Inflammatory macrophage treated with lipopolysaccharide for 4 hours (primary cell): ENCODE data around the gene ZYG11B.
"Not testable (repeated sequence)": the region's sequence is repeated elsewhere in the genome, so short reads cannot be mapped to it uniquely, and the experiment has no call there.

Experiments
- DNase-seq: peaks from one replicate; pipeline ENCODE4 v3.0.0-alpha.2; 2020

The ZYG11B gene

DNA sequence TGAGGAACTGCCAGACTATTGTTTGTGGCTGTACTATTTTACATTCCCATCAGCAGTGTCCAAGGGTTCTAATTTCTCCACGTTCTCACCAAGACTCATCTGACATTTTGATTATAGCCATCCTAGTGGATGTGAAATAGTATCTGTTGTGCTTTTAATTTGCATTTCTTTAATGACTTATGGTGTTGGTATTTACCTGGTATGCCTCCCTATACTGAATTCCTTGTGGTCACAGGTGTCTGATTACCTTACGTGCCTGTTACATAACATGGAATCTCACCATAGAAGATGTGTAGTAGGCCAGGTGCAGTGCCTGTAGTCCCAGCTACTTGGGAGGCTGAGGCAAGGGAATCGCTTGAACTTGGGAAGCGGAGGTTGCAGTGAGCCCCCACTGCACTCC lies 129.8 kb downstream of the ZYG11B start:
- DNase-seq = no peak

DNA sequence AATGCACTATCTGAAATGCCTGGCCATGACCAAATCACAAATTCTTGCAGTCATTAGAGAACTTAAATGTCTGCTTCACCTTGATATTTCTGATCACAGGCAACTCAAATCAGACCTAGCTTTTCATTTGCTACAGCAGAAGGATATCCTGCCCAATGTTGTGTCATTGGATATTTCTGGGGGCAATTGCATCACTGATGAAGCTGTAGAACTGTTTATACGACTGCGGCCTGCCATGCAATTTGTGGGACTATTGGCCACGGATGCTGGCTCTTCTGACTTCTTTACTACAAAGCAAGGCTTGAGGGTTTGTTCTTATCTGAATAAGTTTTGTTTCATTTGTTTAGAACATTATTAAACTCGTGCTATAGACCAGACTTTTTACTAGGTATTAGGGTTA lies 131.2 kb downstream of the ZYG11B start:
- DNase-seq = no peak

DNA sequence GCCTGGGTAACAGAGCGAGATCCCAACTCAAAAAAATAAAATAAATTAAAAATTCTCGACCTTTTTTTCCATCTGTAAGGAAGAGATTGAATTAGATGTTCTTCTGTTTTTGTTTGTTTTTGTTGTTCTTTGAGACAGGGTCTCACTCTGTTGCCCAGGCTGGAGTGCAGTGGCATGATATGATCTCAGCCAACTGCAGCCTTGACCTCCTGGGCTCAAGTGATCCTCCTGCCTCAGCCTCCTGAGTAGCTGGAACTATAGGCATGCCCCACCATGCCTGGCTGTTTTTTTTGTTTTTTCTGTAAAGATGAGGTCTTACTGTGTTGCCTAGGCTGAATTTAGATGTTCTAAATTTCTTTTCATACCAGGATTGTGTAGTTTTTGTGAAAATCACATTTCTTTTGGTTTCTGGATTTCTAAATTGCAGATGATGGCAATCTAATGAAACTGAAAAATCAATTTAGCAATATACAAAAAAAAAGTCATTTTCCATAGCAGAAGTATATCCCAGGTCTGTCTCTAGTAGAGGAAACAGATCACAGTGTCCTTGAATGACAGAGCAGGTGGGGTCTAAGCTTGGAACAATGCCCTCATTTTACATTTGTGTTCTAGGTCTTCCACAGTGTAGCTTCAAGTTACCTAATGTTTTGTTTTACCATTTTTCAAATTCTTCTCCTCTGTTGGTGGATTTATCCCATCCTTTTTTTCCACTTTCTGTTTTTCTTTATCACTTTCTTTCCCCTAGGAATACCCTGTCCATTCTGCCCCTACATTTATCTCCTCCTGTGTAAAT lies 136.6 kb downstream of the ZYG11B start:
- DNase-seq = no peak

DNA sequence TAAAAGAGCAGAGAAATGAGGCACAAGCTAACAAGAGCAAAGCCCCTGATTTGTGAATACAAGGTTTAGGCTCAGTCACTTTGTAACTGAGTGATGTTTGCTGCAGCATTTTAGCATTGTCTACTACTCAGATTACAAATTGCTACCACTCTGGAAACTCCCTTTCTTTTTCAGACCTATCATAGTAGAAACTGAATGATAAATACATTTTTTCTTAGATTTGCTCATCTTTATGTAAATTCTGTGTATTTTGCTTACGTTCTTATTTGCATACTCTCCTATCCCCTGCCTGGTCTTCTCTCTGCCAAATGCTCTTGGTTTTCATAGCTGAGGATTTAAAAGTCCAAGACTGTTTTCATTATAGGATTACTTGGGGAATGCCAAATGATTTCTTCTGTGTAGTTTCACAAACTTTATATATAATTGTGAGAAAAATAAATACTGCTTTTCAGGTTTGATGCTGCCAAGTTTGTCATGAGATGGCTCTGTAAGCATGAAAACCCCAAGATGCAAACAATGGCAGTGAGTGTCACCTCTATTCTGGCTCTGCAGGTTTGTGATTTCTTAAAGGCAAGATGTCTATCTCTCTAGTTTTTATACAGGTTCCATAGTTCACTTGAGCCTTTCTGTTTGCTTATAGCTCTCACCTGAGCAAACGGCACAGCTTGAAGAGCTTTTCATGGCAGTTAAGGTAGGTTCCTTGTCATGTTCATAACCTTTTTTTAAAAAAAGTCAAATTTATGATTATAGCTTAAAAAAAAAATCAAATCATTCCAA lies 141.0 kb downstream of the ZYG11B start:
- peak; percentile 9 for DNase-seq

DNA sequence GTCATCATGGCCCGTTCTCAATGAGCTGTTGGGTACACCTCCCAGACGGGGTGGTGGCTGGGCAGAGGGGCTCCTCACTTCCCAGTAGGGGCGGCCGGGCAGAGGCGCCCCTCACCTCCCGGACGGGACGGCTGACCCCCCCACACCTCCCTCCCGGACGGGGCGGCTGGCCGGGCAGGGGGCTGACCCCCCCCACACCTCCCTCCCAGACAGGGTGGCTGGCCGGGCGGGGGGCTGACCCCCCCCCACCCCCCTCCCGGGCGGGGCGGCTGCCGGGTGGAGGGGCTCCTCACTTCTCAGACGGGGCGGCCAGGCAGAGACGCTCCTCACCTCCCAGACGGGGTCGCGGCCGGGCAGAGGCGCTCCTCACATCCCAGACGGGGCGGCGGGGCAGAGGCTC lies 143.5 kb downstream of the ZYG11B start:
- DNase-seq = not testable (repeated sequence)

DNA sequence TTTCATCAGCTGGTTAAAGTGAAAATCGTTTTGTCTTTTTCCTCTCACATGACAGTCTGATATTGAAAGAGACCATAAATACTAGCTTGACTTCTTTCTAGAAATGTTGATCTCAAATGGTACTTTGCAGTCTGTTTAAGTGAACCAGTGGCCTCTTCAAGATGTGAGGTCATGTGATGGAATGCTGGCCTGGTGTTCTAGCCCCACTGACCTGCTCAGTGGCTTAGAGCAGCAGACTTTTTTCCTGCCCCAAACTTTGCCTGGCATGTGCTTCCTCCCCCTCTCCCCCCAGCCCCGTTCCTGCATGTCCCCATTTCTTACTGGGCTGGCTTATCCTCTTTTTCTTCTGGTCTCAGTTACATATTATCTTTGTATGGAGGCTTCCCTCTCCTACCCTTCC lies 150.6 kb downstream of the ZYG11B start:
- no peak for DNase-seq
